Mesodermal cell (in vitro differentiated cells): ENCODE measurements around the gene NABP2.

Experiments
- H3K27ac ChIP-seq: 2 replicates; pipeline ENCODE4 v1.7.0; 2013; ENCODE audit warnings: mild to moderate bottlenecking, low read depth, low read length, moderate library complexity; ENCODE audit not compliant: severe bottlenecking
- H3K36me3 ChIP-seq: 2 replicates; pipeline ENCODE4 v1.7.1; 2013; ENCODE audit warnings: mild to moderate bottlenecking, low read length, moderate library complexity; ENCODE audit not compliant: control insufficient read depth, insufficient read depth
- H3K4me1 ChIP-seq: one replicate; pipeline ENCODE4 v1.7.1; 2013; ENCODE audit warnings: mild to moderate bottlenecking, low read length; ENCODE audit not compliant: insufficient read depth, control insufficient read depth, poor library complexity, severe bottlenecking
- H3K4me3 ChIP-seq: 2 replicates; pipeline ENCODE4 v1.7.0; 2013; ENCODE audit warnings: low read length, control low read depth, mild to moderate bottlenecking; ENCODE audit not compliant: insufficient read depth, poor library complexity, severe bottlenecking; ENCODE audit errors: extremely low read depth
- H3K9me3 ChIP-seq: 2 replicates; pipeline ENCODE4 v1.7.1; 2013; ENCODE audit warnings: mild to moderate bottlenecking, low read length, moderate library complexity; ENCODE audit not compliant: control insufficient read depth
- WGBS, 2 experiments: methylation state at CpG; one replicate each; pipeline ENCODE4 v1.1.5; 2013; ENCODE audit warnings: missing lambda C conversion rate in 2 of 2; ENCODE audit not compliant: insufficient coverage in 2 of 2; 5-methylcytosine and 5-hydroxymethylcytosine counted together

Gene NABP2

GRCh38 chr12:56274299-56274698, 50.2 kb downstream of the NABP2 start:
- H3K4me3 ChIP-seq = no peak overlapping the region
- no CpG with 5 or more reads among the region's 2 CpGs for WGBS, 2 experiments
- peaks cover 84% of the 10 kb centered on the region for H3K36me3 ChIP-seq
- no peak overlapping the region for H3K27ac ChIP-seq
- no peaks in the 10 kb centered on the region for H3K4me1 ChIP-seq
- no peaks in the 10 kb centered on the region for H3K9me3 ChIP-seq

GRCh38 chr12:56278905-56279304, 54.8 kb downstream of the NABP2 start:
- no peaks in the 10 kb centered on the region for H3K9me3 ChIP-seq
- H3K27ac ChIP-seq = no peak overlapping the region
- H3K4me3 ChIP-seq = no peak overlapping the region
- peaks cover 91% of the 10 kb centered on the region for H3K36me3 ChIP-seq
- 100% methylated on average over 1 to 2 of the region's 3 CpGs for WGBS, 2 experiments
- no peaks in the 10 kb centered on the region for H3K4me1 ChIP-seq
